Upper lobe of left lung (tissue), 6 donors: ENCODE results near the gene SFT2D1. TPM values are rescaled to one million over a fixed set of nuclear protein-coding genes. Genes with fewer than 3 reads are reported as not detected.

Source experiments
- ATAC-seq, 2 donors: fragments of 200-7000 bp; cut with Tn5 transposase; one replicate each; pipeline ENCODE4 v1.9.1; 2022; ENCODE audit warnings: mild to moderate bottlenecking in 2 of 2, moderate library complexity in 2 of 2; ENCODE audit not compliant: low FRiP score in 2 of 2
- DNase-seq, 2 donors: peaks; one replicate each; pipeline ENCODE4 v3.0.0-alpha.2; 2019 to 2020
- H3K27ac ChIP-seq, 4 donors: fragments of 200-600 bp; sonication (generic); one replicate each; pipeline ENCODE4 v1.5.1; 2016 to 2019
- H3K27me3 ChIP-seq, 4 donors: fragments of 200-600 bp; sonication (generic); one replicate each; pipeline ENCODE4 v1.5.1; 2017 to 2019
- H3K36me3 ChIP-seq, 4 donors: fragments of 200-600 bp; sonication (generic); one replicate each; pipeline ENCODE4 v1.5.1; 2016 to 2019
- H3K4me1 ChIP-seq, 4 donors: fragments of 200-600 bp; sonication (generic); one replicate each; pipeline ENCODE4 v1.5.1; 2018 to 2019
- H3K4me3 ChIP-seq, 4 donors: fragments of 200-600 bp; sonication (generic); one replicate each; pipeline ENCODE4 v1.5.1; 2017 to 2019; ENCODE audit warnings: mild to moderate bottlenecking in 2 of 4, moderate library complexity in 1 of 4
- H3K9me3 ChIP-seq, 4 donors: fragments of 200-600 bp; sonication (generic); one replicate each; pipeline ENCODE4 v1.5.1; 2018 to 2019
- CTCF ChIP-seq, 6 experiments: fragments of 450-650 bp in 4 of 6; fragments of 200-600 bp in 2 of 6; sonication (generic) in 2 of 6; IDR thresholded peaks; one replicate each; pipeline ENCODE4 v1.5.1; 2016 to 2019; ENCODE audit warnings: antibody characterized with exemption in 6 of 6
- EP300 ChIP-seq, 4 donors: sonication (generic); formaldehyde crosslinking; IDR thresholded peaks; one replicate each; pipeline ENCODE4 v1.5.1; 2017; ENCODE audit warnings: antibody characterized with exemption in 4 of 4, control low read depth in 2 of 4
- POLR2A ChIP-seq, 4 donors: fragments of 450-650 bp; IDR thresholded peaks; one replicate each; pipeline ENCODE4 v1.5.1; 2016 to 2017; ENCODE audit warnings: antibody characterized with exemption in 4 of 4, mild to moderate bottlenecking in 2 of 4
- POLR2AphosphoS5 ChIP-seq, 2 donors: sonication (generic); formaldehyde crosslinking; IDR thresholded peaks; one replicate each; pipeline ENCODE4 v1.5.1; 2017; ENCODE audit warnings: antibody characterized with exemption in 2 of 2
- WGBS, 2 donors: methylation state at CpG; one replicate each; pipeline ENCODE4 v1.1.5; 2017 to 2018; 5-methylcytosine and 5-hydroxymethylcytosine counted together
- total RNA-seq, 6 donors: library from RNA; depleted of rRNA in 4 of 6; stranded (reverse); fragments of >200 nt in 4 of 6; gene quantifications; one replicate each; pipeline versions ENCODE4 v1.1.0 to v1.2.1, GENCODE V29; 2016 to 2021
- donor health status: DM: no; HTN: no; CAD: no; lungs with moderate emphysema.
- donor health status: DM: no; HTN: yes; CAD: no; lungs with severe emphysema.

SFT2D1 gene
- total RNA-seq, 6 donors from 2014 or later = 8.4 to 56.5 (median 44.9) TPM

- H3K4me1 ChIP-seq = peaks cover 5 to 24% (median 10%) of the 10 kb centered on the region in 4 donors
- no peak for DNase-seq
- no peaks in the 10 kb centered on the region for H3K27me3 ChIP-seq
- no peak for ATAC-seq
- no peak for TF ChIP-seq POLR2AphosphoS5 (IDR thresholded peaks at IDR 0.05)
- no peak for TF ChIP-seq POLR2A (IDR thresholded peaks at IDR 0.05)
- no peak for TF ChIP-seq CTCF (IDR thresholded peaks at IDR 0.05)
- no peak for TF ChIP-seq EP300 (IDR thresholded peaks at IDR 0.05)
- 49 to 76% methylated on average over 2 of the region's 2 CpGs for WGBS, 2 donors
- H3K36me3 ChIP-seq = no peaks in the 10 kb centered on the region
- H3K4me3 ChIP-seq = no peak overlapping the region
- H3K9me3 ChIP-seq = no peaks in the 10 kb centered on the region
- H3K27ac ChIP-seq = no peak overlapping the region
Measured at GRCh38 chr6:166377721-166378120, 35.4 kb upstream of the SFT2D1 start.

GRCh38 chr6:166375013-166375412 is 32.7 kb upstream of the SFT2D1 start:
- DNase-seq (no peak), ATAC-seq (no peak)

GRCh38 chr6:166370489-166370888 is 28.1 kb upstream of the SFT2D1 start:
- no peak for ATAC-seq
- no peak for DNase-seq
- TF ChIP-seq POLR2AphosphoS5 (IDR thresholded peaks at IDR 0.05) (no peak), EP300 (IDR thresholded peaks at IDR 0.05) (no peak), CTCF (IDR thresholded peaks at IDR 0.05) (no peak), POLR2A (IDR thresholded peaks at IDR 0.05) (no peak)
- no peaks in the 10 kb centered on the region for H3K27me3 ChIP-seq
- H3K36me3 ChIP-seq = peaks cover 0 to 19% (median 5%) of the 10 kb centered on the region in 4 donors
- no peak overlapping the region for H3K4me3 ChIP-seq
- no peaks in the 10 kb centered on the region for H3K4me1 ChIP-seq
- 98% methylated on average over 3 of the region's 3 CpGs for WGBS, 2 donors
- no peaks in the 10 kb centered on the region for H3K9me3 ChIP-seq
- no peak overlapping the region for H3K27ac ChIP-seq

More at GRCh38 chr6:166375013-166375412, 32.7 kb upstream of the SFT2D1 start:
- H3K4me1 ChIP-seq = peaks cover 0 to 7% (median 2%) of the 10 kb centered on the region in 4 donors
- no peak overlapping the region for H3K27ac ChIP-seq
- H3K36me3 ChIP-seq = no peaks in the 10 kb centered on the region
- 89 to 91% methylated on average over 1 of the region's 1 CpG for WGBS, 2 donors
- TF ChIP-seq EP300 (IDR thresholded peaks at IDR 0.05) (no peak), CTCF (IDR thresholded peaks at IDR 0.05) (no peak), POLR2AphosphoS5 (IDR thresholded peaks at IDR 0.05) (no peak), POLR2A (IDR thresholded peaks at IDR 0.05) (no peak)
- H3K4me3 ChIP-seq = no peak overlapping the region
- no peaks in the 10 kb centered on the region for H3K9me3 ChIP-seq
- no peaks in the 10 kb centered on the region for H3K27me3 ChIP-seq

DNA sequence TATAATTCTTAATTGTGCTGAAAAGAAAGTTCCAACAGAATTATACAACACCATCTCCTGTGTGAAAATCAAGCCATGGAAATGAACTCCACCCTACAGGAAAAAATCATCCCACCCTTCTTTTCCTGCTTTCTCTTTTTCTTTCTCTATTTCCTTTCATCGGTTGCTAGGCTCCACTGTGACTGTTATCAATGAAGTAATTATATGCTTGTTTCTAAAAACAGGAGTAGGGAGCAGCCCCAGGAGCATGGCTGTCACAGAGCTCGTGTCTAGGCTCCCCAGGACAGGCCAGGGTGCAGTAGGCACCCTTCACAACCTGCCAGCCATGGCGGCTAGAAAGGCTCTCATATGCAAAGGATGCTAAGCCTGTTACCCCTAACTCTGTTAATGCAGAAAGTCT is 27.4 kb upstream of the SFT2D1 start:
- ATAC-seq = no peak
- 65 to 78% methylated on average over 3 of the region's 3 CpGs for WGBS, 2 donors
- DNase-seq = no peak

More for the DNA sequence above, 27.4 kb upstream of the SFT2D1 start:
- TF ChIP-seq CTCF (IDR thresholded peaks at IDR 0.05) (no peak), POLR2AphosphoS5 (IDR thresholded peaks at IDR 0.05) (no peak), POLR2A (IDR thresholded peaks at IDR 0.05) (no peak), EP300 (IDR thresholded peaks at IDR 0.05) (no peak)
- Histone ChIP-seq H3K27ac (no peak overlapping the region), H3K9me3 (no peaks in the 10 kb centered on the region), H3K4me1 (no peaks in the 10 kb centered on the region), H3K27me3 (no peaks in the 10 kb centered on the region), H3K36me3 (peaks cover under 1 to 26% (median 8%) of the 10 kb centered on the region in 4 donors), H3K4me3 (no peak overlapping the region)
